ENCODE results near the gene FIGN. TPM values are rescaled to one million over a fixed set of nuclear protein-coding genes. Genes with fewer than 3 reads are reported as not detected.

The FIGN gene
- total and polyA plus RNA-seq, 5 donors: 2.7 to 13.8 (median 9.8) TPM

DNA sequence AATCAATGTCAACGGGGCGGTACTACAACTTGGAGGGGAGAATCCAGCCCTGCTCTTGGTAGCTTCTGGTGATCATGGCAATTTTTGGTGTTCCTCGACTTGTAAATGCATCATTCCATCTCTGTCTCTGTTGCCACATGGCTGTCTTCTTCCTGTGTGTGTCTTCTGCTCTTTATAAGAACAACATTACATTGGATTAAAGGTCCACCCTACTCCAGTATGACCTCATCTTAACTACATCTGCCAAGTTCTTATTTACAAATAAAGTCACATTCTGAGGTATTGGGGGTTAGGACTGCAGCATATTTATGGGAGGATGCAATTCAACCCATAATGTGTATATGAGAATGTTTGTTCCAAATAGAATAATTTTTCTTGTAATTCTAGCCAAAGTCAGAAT lies 28.8 kb upstream of the FIGN start:
- WGBS: 87% methylated on average over 3 of the region's 3 CpGs
- Histone ChIP-seq H3K4me1 (ENCODE audit: control insufficient read depth, insufficient read depth, low read length) (no peaks in the 10 kb centered on the region), H3K27me3 (ENCODE audit: control insufficient read depth, insufficient read depth) (no peaks in the 10 kb centered on the region), H3K4me3 (ENCODE audit: low read length) (no peak overlapping the region), H3K27ac (ENCODE audit: low read length) (no peak overlapping the region), H3K9me3 (ENCODE audit: control insufficient read depth, low read length) (no peaks in the 10 kb centered on the region)
- intact Hi-C loops (cut with DNase I): no loop called here
- ATAC-seq: no peak
- no peak for DNase-seq

DNA sequence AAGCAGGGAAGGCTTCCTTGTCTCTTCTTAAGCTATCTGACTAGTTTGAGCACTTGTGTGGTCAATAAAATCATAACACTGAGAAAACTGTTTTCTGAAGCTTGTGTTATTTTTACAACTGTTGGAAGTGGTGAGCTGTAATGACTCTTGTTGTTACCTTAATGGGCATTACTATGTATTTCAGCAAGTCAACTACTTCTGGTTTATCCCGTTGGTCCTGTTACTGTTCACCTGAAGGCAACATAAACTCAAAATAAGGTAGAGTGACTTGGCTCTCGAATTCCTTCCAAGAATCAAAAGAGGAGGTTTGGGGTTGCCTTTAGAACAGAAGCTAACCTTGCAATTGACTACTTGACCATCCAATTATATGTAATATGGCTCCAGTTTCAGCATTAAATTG lies 23.2 kb upstream of the FIGN start:
- Histone ChIP-seq H3K9me3 (ENCODE audit: control insufficient read depth, low read length) (no peaks in the 10 kb centered on the region), H3K4me1 (ENCODE audit: control insufficient read depth, insufficient read depth, low read length) (no peaks in the 10 kb centered on the region), H3K27ac (ENCODE audit: low read length) (no peak overlapping the region), H3K27me3 (ENCODE audit: control insufficient read depth, insufficient read depth) (no peaks in the 10 kb centered on the region), H3K4me3 (ENCODE audit: low read length) (no peak overlapping the region)
- intact Hi-C loops (cut with DNase I): no loop called here
- no peak for ATAC-seq
- WGBS: 66% methylated on average over 2 of the region's 2 CpGs
- DNase-seq: no peak

DNA sequence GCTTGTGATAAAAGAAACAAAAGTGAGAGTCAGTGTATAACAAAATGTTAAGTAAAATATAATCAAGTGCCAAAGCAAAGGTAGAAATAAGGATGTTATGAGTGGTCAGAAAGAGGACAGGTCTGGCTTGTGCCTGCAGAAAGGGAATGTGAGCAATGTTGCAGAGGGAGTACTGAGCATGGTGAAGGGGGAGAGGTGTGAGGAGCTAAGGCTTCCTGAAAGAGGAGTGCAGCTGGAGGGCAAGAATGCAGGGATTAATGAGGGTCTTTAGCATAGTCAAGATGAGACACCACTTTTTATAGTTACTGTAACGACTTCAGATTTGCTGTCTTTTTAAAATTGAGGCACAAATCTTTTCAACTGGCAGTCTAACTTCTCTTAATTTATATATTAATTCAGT lies 22.0 kb upstream of the FIGN start:
- H3K4me1 ChIP-seq (ENCODE audit: control insufficient read depth, insufficient read depth, low read length): no peaks in the 10 kb centered on the region
- 57% methylated on average over 1 of the region's 1 CpG for whole genome bisulfite sequencing
- ATAC-seq (no peak), DNase-seq (no peak)
- H3K27me3 ChIP-seq (ENCODE audit: control insufficient read depth, insufficient read depth): no peaks in the 10 kb centered on the region
- no peak overlapping the region for H3K4me3 ChIP-seq (ENCODE audit: low read length)
- no peak overlapping the region for H3K27ac ChIP-seq (ENCODE audit: low read length)
- H3K9me3 ChIP-seq (ENCODE audit: control insufficient read depth, low read length): no peaks in the 10 kb centered on the region
- intact Hi-C loops (cut with DNase I): no loop called here

DNA sequence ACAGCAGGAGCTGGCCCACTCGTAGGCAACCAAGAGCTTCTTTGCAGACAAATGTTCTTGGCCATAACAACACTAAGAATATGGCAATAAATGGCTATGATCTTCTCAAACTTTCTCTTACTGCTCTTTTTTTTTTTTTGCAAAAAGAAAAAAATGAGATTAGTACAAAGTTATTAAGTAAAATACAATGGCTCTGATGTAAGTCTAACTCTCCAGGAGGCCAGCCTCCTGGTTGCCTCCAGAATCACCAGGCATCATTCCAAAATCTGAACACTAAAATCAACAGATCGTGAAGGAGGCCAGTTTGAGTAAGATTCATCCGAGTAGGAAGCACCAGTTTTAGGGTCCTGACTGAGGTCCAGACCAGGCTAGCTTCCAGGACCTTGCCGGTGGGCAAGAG lies 20.8 kb upstream of the FIGN start:
- no peaks in the 10 kb centered on the region for H3K27me3 ChIP-seq (ENCODE audit: control insufficient read depth, insufficient read depth)
- 76% methylated on average over 4 of the region's 4 CpGs for WGBS
- H3K27ac ChIP-seq (ENCODE audit: low read length): no peak overlapping the region
- ATAC-seq: no peak
- intact Hi-C loops (cut with DNase I): no loop called here
- no peaks in the 10 kb centered on the region for H3K9me3 ChIP-seq (ENCODE audit: control insufficient read depth, low read length)
- no peak for DNase-seq
- H3K4me1 ChIP-seq (ENCODE audit: control insufficient read depth, insufficient read depth, low read length): no peaks in the 10 kb centered on the region
- H3K4me3 ChIP-seq (ENCODE audit: low read length): no peak overlapping the region

DNA sequence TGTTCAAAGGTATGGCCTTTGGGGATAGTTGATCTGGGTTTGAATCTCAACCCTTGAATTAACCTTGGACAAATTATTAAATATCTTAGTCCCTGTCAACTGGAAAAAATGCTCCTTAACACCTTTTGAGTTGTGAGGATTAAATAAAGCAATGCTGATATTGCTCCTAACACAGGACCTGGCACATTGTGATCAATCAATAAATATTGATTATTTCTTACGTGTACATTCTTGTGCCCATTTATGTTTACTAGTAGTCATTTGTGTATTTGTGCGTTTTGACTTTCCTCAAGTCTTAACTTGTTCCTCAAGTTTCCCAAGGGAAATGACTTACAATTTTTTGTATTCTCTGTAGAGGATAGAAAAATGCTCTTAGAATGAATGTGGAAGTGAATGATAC lies 19.6 kb upstream of the FIGN start:
- ATAC-seq (no peak), DNase-seq (no peak)
- Histone ChIP-seq H3K4me3 (ENCODE audit: low read length) (no peak overlapping the region), H3K4me1 (ENCODE audit: control insufficient read depth, insufficient read depth, low read length) (no peaks in the 10 kb centered on the region), H3K27me3 (ENCODE audit: control insufficient read depth, insufficient read depth) (no peaks in the 10 kb centered on the region), H3K27ac (ENCODE audit: low read length) (no peak overlapping the region), H3K9me3 (ENCODE audit: control insufficient read depth, low read length) (no peaks in the 10 kb centered on the region)
- intact Hi-C loops (cut with DNase I): no loop called here
- 84% methylated on average over 2 of the region's 2 CpGs for WGBS

DNA sequence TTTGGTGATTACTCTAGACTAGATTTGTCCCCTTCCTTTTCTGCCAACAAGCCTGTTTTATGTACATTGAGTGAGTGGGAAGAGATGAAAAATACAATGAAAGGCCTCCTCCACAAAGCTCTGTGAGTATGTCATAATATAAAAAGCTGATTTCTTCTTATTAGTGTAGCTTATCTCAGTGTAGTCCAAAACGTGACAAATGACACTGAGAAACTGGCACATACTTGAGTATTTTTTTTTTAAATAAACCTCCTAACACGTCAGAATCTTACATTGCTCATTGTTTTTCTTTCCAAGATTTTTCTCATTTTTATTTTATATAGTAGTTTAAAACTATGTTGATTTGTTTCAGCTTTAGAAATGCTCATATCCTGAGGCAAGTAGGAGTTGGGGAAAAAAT lies 17.9 kb upstream of the FIGN start:
- no peak for DNase-seq
- Histone ChIP-seq H3K9me3 (ENCODE audit: control insufficient read depth, low read length) (no peaks in the 10 kb centered on the region), H3K27ac (ENCODE audit: low read length) (no peak overlapping the region), H3K27me3 (ENCODE audit: control insufficient read depth, insufficient read depth) (no peaks in the 10 kb centered on the region), H3K4me1 (ENCODE audit: control insufficient read depth, insufficient read depth, low read length) (no peaks in the 10 kb centered on the region), H3K4me3 (ENCODE audit: low read length) (no peak overlapping the region)
- intact Hi-C loops (cut with DNase I): no loop called here
- ATAC-seq: no peak
- 20% methylated on average over 2 of the region's 2 CpGs for WGBS

DNA sequence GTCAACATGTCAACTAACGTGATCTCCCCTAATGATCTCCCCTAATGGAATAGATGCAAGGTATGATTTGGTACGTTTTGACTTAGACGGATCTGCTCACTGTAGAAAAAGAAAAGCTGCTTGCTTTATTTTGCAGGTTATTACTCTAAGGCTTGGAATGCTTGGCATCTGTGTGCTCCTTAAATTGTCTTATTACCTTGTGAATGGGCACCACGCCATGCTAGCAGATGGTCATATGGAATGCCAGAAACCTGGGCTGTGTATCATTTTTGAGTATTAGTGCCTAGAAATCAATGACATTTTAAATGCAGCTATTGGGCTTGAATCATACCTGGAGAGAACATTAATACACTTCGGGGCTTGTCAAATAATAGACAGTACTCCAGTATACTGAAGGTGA lies 16.5 kb upstream of the FIGN start:
- DNase-seq (no peak), ATAC-seq (no peak)
- Histone ChIP-seq H3K4me3 (ENCODE audit: low read length) (no peak overlapping the region), H3K9me3 (ENCODE audit: control insufficient read depth, low read length) (no peaks in the 10 kb centered on the region), H3K4me1 (ENCODE audit: control insufficient read depth, insufficient read depth, low read length) (no peaks in the 10 kb centered on the region), H3K27me3 (ENCODE audit: control insufficient read depth, insufficient read depth) (no peaks in the 10 kb centered on the region), H3K27ac (ENCODE audit: low read length) (no peak overlapping the region)
- 92% methylated on average over 5 of the region's 5 CpGs for WGBS
- intact Hi-C loops (cut with DNase I): no loop called here

DNA sequence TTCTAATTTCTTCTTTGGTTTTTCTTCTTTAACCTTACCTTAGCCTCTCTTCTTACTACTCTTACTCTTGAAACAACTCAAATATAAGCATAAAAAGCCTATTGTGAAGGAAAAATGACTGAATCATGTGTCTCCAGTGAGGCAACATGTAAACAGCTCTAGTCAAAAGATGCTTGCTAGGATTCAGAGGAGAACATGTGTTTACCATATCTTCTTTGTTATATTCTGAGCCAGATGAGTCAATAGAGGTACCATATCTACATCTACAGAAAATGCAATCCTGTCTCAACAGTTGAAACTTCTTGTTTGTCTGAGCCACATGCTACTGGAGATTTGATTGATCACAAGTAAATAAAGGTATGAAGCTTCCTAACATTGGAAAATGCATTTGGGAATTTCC lies 15.9 kb upstream of the FIGN start:
- intact Hi-C loops (cut with DNase I): no loop called here
- no peaks in the 10 kb centered on the region for H3K4me1 ChIP-seq (ENCODE audit: control insufficient read depth, insufficient read depth, low read length)
- no peak overlapping the region for H3K27ac ChIP-seq (ENCODE audit: low read length)
- ATAC-seq (no peak), DNase-seq (no peak)
- H3K4me3 ChIP-seq (ENCODE audit: low read length): no peak overlapping the region
- H3K9me3 ChIP-seq (ENCODE audit: control insufficient read depth, low read length): no peaks in the 10 kb centered on the region
- no peaks in the 10 kb centered on the region for H3K27me3 ChIP-seq (ENCODE audit: control insufficient read depth, insufficient read depth)

DNA sequence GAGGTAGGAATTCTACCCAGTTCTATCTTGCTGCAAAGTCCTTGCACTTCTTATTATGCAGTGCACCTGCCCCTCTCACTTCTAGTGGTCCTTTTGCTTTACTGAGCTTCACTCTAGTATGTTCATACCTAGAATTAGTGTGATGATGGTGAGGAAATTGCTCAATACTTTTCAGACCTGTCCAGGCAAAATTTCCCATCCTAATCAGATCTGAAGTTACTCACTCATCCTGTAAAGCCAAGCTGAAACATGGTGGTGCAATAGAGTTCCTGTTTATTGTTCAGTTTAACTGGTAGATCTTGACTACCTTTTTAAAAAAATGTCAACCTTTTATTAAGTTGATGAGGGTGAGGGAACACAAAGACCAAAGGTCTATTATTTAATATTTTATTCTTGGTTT lies 12.6 kb upstream of the FIGN start:
- no peak overlapping the region for H3K4me3 ChIP-seq (ENCODE audit: low read length)
- ATAC-seq (no peak), DNase-seq (no peak)
- no peak overlapping the region for H3K27ac ChIP-seq (ENCODE audit: low read length)
- intact Hi-C loops (cut with DNase I): no loop called here
- no peaks in the 10 kb centered on the region for H3K9me3 ChIP-seq (ENCODE audit: control insufficient read depth, low read length)
- H3K27me3 ChIP-seq (ENCODE audit: control insufficient read depth, insufficient read depth): no peaks in the 10 kb centered on the region
- H3K4me1 ChIP-seq (ENCODE audit: control insufficient read depth, insufficient read depth, low read length): no peaks in the 10 kb centered on the region

DNA sequence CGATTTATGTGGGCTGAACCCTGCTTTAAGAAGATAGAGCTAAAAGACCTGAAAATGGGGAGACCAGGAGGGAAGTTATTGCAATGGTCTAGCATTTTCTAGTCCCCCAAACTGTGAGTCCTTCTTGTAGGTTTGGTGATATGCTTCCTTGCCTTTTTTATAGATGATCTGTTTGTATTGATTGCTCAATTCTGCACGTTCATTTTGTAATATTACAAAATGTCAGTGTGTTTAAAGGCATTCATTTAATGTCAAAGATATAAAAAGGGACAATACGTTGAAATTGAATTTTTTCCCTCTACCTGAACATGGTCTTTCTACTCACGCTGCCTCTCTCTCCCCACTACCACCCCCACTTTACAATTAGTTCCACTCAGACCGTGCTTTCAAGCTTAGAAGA lies 5.6 kb upstream of the FIGN start:
- no peaks in the 10 kb centered on the region for H3K4me1 ChIP-seq (ENCODE audit: control insufficient read depth, insufficient read depth, low read length)
- intact Hi-C loops (cut with DNase I): no loop called here
- H3K27me3 ChIP-seq (ENCODE audit: control insufficient read depth, insufficient read depth): no peaks in the 10 kb centered on the region
- WGBS: 88% methylated on average over 5 of the region's 5 CpGs
- no peak overlapping the region for H3K4me3 ChIP-seq (ENCODE audit: low read length)
- H3K27ac ChIP-seq (ENCODE audit: low read length): no peak overlapping the region
- H3K9me3 ChIP-seq (ENCODE audit: control insufficient read depth, low read length): no peaks in the 10 kb centered on the region
- DNase-seq: no peak
- ATAC-seq: no peak

DNA sequence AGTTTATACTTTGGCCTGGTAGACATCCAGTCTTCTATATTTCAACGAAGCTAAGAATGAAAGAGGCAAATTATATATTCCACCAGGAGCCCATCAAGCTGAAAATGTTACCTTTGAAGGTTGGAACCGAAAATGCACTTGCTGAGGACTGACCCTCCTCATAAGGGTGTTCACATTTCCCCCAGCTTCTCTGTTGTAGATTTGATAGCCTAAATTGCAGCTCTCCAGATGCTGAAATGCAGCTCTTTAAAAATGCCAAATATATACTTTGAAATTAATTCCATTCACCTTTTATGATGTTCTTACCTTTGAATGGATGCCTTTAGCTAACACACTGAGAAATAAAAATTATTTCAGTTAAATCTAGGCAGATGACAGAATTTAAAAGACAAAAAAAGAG lies 1.8 kb upstream of the FIGN start:
- Histone ChIP-seq H3K4me1 (ENCODE audit: control insufficient read depth, insufficient read depth, low read length) (no peaks in the 10 kb centered on the region), H3K27me3 (ENCODE audit: control insufficient read depth, insufficient read depth) (no peaks in the 10 kb centered on the region), H3K27ac (ENCODE audit: low read length) (no peak overlapping the region), H3K4me3 (ENCODE audit: low read length) (no peak overlapping the region), H3K9me3 (ENCODE audit: control insufficient read depth, low read length) (no peaks in the 10 kb centered on the region)
- WGBS: 78% methylated on average over 2 of the region's 2 CpGs
- DNase-seq (no peak), ATAC-seq (no peak)
- intact Hi-C loops (cut with DNase I): loop anchor here in 2 of 4 donors (10.0 kb wide), 2 partner anchors 307 to 393 kb away; no protein-coding TSS in a partner anchor

DNA sequence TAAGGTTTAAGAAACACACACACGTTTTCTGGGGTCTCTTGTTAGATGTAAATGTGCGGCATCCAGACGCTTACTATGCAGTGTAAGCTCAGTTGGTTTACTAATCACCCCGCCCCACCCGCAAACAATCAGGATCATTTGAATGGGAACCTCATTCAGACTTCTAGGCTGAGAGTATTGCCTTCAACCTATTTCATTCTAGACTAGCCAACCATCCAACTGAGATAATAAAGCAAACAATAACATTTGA lies 1.3 kb upstream of the FIGN start:
- peak overlapping the region; percentile 99 for H3K27ac ChIP-seq (ENCODE audit: low read length)
- intact Hi-C loops (cut with DNase I): loop anchor here in 2 of 4 donors (10.0 kb wide), 2 partner anchors 308 to 392 kb away; no protein-coding TSS in a partner anchor
- DNase-seq: no peak

More for the DNA sequence above, 1.3 kb upstream of the FIGN start:
- Histone ChIP-seq H3K9me3 (ENCODE audit: control insufficient read depth, low read length) (no peaks in the 10 kb centered on the region), H3K27me3 (ENCODE audit: control insufficient read depth, insufficient read depth) (no peaks in the 10 kb centered on the region), H3K4me1 (ENCODE audit: control insufficient read depth, insufficient read depth, low read length) (no peaks in the 10 kb centered on the region), H3K4me3 (ENCODE audit: low read length) (peak overlapping the region; percentile 98)
- ATAC-seq: no peak
- WGBS: 34% methylated on average over 5 of the region's 5 CpGs
